Uterus (tissue), 4 donors: Measurements from ENCODE around the gene RBM14. TPM values are rescaled to one million over a fixed set of nuclear protein-coding genes. Genes with fewer than 3 reads are reported as not detected.
A peak's percentile ranks its signal among the peaks of the same experiment; 100 is the strongest.
"Not testable (repeated sequence)": the region's sequence is repeated elsewhere in the genome, so short reads cannot be mapped to it uniquely, and the experiment has no call there.

Source experiments
- DNase-seq, 2 donors: peaks; one replicate each; pipeline ENCODE4 v3.0.0-alpha.2; 2019 to 2020
- H3K27ac ChIP-seq, 2 donors: fragments of 200-600 bp; sonication (generic); 1 replicate in 1 of 2; 2 replicates in 1 of 2; pipeline ENCODE4 v1.5.1; 2016 to 2018
- H3K27me3 ChIP-seq, 2 donors: fragments of 200-600 bp; sonication (generic); one replicate each; pipeline ENCODE4 v1.5.1; 2018 to 2019; ENCODE audit warnings: control low read depth in 1 of 2
- H3K36me3 ChIP-seq, 2 donors: fragments of 200-600 bp; sonication (generic); one replicate each; pipeline ENCODE4 v1.5.1; 2019; ENCODE audit warnings: control low read depth in 1 of 2
- H3K4me1 ChIP-seq, 2 donors: fragments of 200-600 bp; sonication (generic); one replicate each; pipeline ENCODE4 v1.5.1; 2018 to 2019; ENCODE audit warnings: control low read depth in 1 of 2
- H3K4me3 ChIP-seq, 2 donors: fragments of 200-600 bp; sonication (generic); 1 replicate in 1 of 2; 2 replicates in 1 of 2; pipeline ENCODE4 v1.5.1; 2018 to 2019; ENCODE audit warnings: mild to moderate bottlenecking in 1 of 2
- H3K9me3 ChIP-seq, 2 donors: fragments of 200-600 bp; sonication (generic); one replicate each; pipeline ENCODE4 v1.5.1; 2019; ENCODE audit warnings: control low read depth in 1 of 2
- POLR2A ChIP-seq, 2 donors: fragments of 450-650 bp; IDR thresholded peaks; one replicate each; pipeline ENCODE4 v1.6.1; 2016; ENCODE audit warnings: antibody characterized with exemption in 2 of 2, mild to moderate bottlenecking in 1 of 2, moderate library complexity in 1 of 2
- intact Hi-C: fragments of 100-400 bp; cut with DNase I; formaldehyde crosslinking; loops from one replicate; pipeline ENCODE4 v1.15.1; 2023; ENCODE audit warnings: low total_unique reads
- total RNA-seq, 4 donors: library from RNA; depleted of rRNA in 3 of 4; stranded (reverse); fragments of >200 nt in 3 of 4; gene quantifications; one replicate each; pipeline versions ENCODE4 v1.1.0 to v1.2.4, GENCODE V29; 2014 to 2023
- TF ChIP-seq, protein P1 (sequence below), 4 experiments: fragments of 200-600 bp in 2 of 4; fragments of 450-650 bp in 2 of 4; sonication (generic) in 2 of 4; IDR thresholded peaks; one replicate each; pipeline ENCODE4 v1.5.1; 2016 to 2019; ENCODE audit warnings: antibody characterized with exemption in 4 of 4, mild to moderate bottlenecking in 2 of 4, moderate library complexity in 1 of 4
- donor health status: DM: yes; HTN: yes; CAD: no.

The RBM14 gene
- total RNA-seq, 4 donors from 2014 or later: 15.1 to 86.4 (median 53.2) TPM

DNA sequence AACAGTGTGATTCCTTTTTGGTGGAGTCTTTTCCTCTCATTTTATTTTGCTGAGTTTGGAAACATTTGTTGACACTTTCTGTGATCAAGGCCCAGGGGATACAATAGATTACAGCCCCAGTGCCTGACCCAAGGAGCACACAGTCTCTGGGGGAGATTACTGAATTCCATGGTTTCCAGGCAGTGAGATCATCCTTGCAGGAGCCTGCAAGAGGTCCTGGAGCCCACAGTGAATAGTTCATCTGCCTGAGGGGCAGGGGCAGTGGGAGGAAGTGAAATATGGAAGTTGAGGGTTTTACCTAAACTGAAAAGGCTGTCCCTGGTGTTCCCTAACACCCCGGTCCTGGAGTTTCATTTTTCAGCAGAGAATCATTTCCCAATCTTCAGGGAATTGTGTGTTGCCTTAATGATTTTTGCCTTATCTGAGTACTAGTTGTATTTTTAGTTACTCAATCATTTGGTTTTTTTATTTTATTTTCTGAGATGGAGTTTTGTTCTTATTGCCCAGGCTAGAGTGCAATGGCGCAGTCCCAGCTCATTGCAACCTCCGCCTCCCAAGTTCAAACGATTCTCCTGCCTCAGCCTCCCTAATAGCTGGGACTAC, 15.7 kb upstream of the RBM14 start:
- Histone ChIP-seq H3K27me3 (no peaks in the 10 kb centered on the region), H3K27ac (no peak overlapping the region), H3K4me1 (no peaks in the 10 kb centered on the region), H3K36me3 (no peaks in the 10 kb centered on the region), H3K4me3 (no peak overlapping the region), H3K9me3 (no peaks in the 10 kb centered on the region)
- intact Hi-C loops: no loop called here
- TF ChIP-seq, protein P1, sequence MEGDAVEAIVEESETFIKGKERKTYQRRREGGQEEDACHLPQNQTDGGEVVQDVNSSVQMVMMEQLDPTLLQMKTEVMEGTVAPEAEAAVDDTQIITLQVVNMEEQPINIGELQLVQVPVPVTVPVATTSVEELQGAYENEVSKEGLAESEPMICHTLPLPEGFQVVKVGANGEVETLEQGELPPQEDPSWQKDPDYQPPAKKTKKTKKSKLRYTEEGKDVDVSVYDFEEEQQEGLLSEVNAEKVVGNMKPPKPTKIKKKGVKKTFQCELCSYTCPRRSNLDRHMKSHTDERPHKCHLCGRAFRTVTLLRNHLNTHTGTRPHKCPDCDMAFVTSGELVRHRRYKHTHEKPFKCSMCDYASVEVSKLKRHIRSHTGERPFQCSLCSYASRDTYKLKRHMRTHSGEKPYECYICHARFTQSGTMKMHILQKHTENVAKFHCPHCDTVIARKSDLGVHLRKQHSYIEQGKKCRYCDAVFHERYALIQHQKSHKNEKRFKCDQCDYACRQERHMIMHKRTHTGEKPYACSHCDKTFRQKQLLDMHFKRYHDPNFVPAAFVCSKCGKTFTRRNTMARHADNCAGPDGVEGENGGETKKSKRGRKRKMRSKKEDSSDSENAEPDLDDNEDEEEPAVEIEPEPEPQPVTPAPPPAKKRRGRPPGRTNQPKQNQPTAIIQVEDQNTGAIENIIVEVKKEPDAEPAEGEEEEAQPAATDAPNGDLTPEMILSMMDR (IDR thresholded peaks at IDR 0.05): no peak
- no peak for TF ChIP-seq POLR2A (IDR thresholded peaks at IDR 0.05)
- DNase-seq: no peak

DNA sequence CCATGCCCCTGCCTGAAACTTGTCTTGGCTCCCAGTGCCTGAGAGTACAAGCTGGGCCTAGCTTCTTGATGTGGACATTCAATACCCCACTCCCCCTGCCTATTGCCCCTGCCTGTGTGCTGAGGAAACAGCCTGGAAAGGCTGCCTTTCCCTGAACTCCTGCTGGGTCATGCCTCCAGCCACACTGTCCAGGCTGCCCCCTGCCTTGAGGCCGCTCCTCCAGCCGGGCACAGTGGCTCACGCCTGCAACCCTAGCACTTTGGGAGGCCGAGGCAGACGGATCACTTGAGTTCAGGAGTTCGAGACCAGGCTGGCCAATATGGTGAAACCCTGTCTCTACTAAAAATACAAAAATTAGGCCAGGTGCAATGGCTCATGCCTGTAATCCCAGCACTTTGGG, 13.4 kb upstream of the RBM14 start:
- peaks cover 0 to 4% of the 10 kb centered on the region in 2 donors for H3K4me1 ChIP-seq
- H3K27ac ChIP-seq: no peak overlapping the region
- H3K36me3 ChIP-seq: no peaks in the 10 kb centered on the region
- H3K27me3 ChIP-seq: no peaks in the 10 kb centered on the region
- H3K4me3 ChIP-seq: no peak overlapping the region
- no peaks in the 10 kb centered on the region for H3K9me3 ChIP-seq
- intact Hi-C loops: no loop called here
- TF ChIP-seq, protein P1 (IDR thresholded peaks at IDR 0.05): no peak
- no peak for TF ChIP-seq POLR2A (IDR thresholded peaks at IDR 0.05)
- DNase-seq: no peak

DNA sequence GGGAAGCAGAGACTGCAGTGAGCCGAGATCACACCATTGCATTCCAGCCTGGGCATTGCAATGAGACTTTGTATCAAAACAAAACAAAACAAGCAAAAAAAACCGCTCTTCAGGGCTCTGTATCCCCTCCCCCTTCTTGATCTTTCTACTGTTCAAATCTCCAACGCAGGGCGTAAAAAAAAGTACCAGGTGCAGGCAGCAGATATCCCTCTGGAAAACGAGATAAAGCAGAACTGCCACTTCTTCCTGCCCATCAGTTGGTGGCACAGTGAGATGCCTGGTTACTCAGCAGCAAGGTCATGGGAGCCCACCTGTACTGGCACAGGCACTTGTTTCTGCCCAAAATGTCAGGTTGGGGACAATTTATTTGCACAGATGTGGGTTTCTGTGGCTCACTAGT, 12.3 kb upstream of the RBM14 start:
- intact Hi-C loops: no loop called here

GRCh38 chr11:66606608-66607007, 9.8 kb upstream of the RBM14 start:
- H3K4me1 ChIP-seq, H3K4me3 ChIP-seq, DNase-seq, intact Hi-C loops, H3K9me3 ChIP-seq, H3K27me3 ChIP-seq, H3K36me3 ChIP-seq: not testable (repeated sequence)
- H3K27ac ChIP-seq: peak overlapping the region; percentile 23 to 73

More for the DNA sequence above, 12.3 kb upstream of the RBM14 start:
- Histone ChIP-seq H3K9me3 (no peaks in the 10 kb centered on the region), H3K4me3 (no peak overlapping the region), H3K4me1 (peaks cover 0 to 4% of the 10 kb centered on the region in 2 donors), H3K27ac (no peak overlapping the region), H3K27me3 (no peaks in the 10 kb centered on the region), H3K36me3 (no peaks in the 10 kb centered on the region)
- DNase-seq: no peak
- no peak for TF ChIP-seq POLR2A (IDR thresholded peaks at IDR 0.05)
- TF ChIP-seq, protein P1 (IDR thresholded peaks at IDR 0.05): no peak

DNA sequence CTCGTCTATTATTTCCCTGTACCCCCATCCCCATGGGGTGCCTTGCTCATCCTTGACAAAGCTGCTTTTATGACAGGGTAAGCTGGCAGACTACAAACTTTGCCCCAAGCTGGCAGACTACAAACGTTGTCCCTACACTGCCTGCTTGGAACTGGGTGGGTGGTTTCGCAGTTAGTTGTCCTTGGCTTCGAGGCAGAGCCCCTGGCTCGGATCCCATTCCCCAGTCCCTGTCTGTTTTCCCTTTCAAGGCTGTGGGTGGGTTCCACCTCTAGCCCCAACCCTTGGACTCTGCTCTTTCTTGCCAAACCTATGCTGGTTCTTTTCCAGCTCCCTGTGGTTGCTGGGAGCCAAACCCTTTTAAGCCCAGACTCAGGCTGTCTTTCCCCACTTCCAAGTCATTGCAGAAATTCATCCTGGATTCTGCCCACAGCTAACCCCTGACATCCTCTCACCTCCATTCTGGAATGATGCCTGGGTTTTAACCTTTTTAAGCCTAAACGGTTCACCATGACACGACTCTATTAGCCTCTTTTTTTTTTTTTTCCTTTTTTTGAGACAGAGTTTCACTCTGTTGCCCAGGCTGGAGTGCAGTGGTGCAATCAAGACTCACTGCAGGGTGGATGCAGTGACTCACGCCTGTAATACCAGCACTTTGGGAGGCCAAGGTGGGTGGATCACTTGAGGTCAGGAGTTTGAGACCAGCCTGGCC, 9.2 kb upstream of the RBM14 start:
- Histone ChIP-seq H3K9me3 (no peaks in the 10 kb centered on the region), H3K4me3 (no peak overlapping the region), H3K4me1 (peaks cover 0 to 4% of the 10 kb centered on the region in 2 donors), H3K27me3 (no peaks in the 10 kb centered on the region), H3K27ac (peak overlapping the region; percentile 23 to 73), H3K36me3 (no peaks in the 10 kb centered on the region)
- peak; percentile 67 to 74 for DNase-seq
- no peak for TF ChIP-seq POLR2A (IDR thresholded peaks at IDR 0.05)
- intact Hi-C loops: no loop called here
